Effector memory CD4-positive, alpha-beta T cell (primary cell): ENCODE data around the gene RIC1.
"Not testable (repeated sequence)": the region's sequence is repeated elsewhere in the genome, so short reads cannot be mapped to it uniquely, and the experiment has no call there.

Experiments used
- DNase-seq, 3 donors: peaks; one replicate each; pipeline ENCODE4 v3.0.0-alpha.2; 2020
- H3K27ac ChIP-seq: 2 replicates; pipeline ENCODE4 v1.7.0; 2013; ENCODE audit warnings: mild to moderate bottlenecking, low read length, moderate library complexity; ENCODE audit not compliant: insufficient read depth, poor library complexity, severe bottlenecking
- H3K27me3 ChIP-seq: replicated peaks from 2 replicates; pipeline ENCODE4 v1.7.0; 2013; ENCODE audit warnings: mild to moderate bottlenecking, low read length; ENCODE audit not compliant: insufficient read depth, control insufficient read depth, poor library complexity, severe bottlenecking
- H3K36me3 ChIP-seq: 2 replicates; pipeline ENCODE4 v1.7.0; 2013; ENCODE audit warnings: mild to moderate bottlenecking, low read length, moderate library complexity; ENCODE audit not compliant: control insufficient read depth, insufficient read depth
- H3K4me1 ChIP-seq: 2 replicates; pipeline ENCODE4 v1.7.0; 2013; ENCODE audit warnings: low read length, mild to moderate bottlenecking; ENCODE audit not compliant: control insufficient read depth, insufficient read depth, poor library complexity, severe bottlenecking
- H3K4me3 ChIP-seq: 2 replicates; pipeline ENCODE4 v1.7.0; 2013; ENCODE audit warnings: low read length, low read depth, mild to moderate bottlenecking; ENCODE audit not compliant: insufficient read depth, poor library complexity, severe bottlenecking
- H3K9me3 ChIP-seq: 2 replicates; pipeline ENCODE4 v1.7.0; 2013; ENCODE audit warnings: mild to moderate bottlenecking, low read length, moderate library complexity; ENCODE audit not compliant: control insufficient read depth

The RIC1 gene

DNA sequence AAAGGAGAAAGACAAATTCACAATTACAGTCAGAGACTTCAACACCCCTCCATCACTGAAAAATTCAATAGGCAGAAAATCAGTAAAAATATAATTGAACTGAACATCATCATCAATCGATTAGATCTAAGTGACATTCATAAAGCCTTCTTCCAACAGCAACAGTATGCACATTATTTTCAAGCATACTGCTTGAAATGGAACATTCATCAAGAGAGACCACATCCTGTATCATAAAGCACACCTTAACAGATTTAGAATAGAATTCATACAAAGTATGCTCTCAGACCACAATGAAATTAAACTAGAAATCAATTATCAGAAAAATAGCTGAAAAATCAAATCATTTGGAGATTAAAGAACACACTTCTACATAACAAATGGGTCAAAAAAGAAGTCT lies 164.9 kb downstream of the RIC1 start:
- H3K9me3 ChIP-seq: no peaks in the 10 kb centered on the region
- no peak overlapping the region for H3K4me3 ChIP-seq
- H3K27ac ChIP-seq: no peak overlapping the region
- H3K27me3 ChIP-seq: no peaks in the 10 kb centered on the region
- no peaks in the 10 kb centered on the region for H3K4me1 ChIP-seq
- no peaks in the 10 kb centered on the region for H3K36me3 ChIP-seq
- DNase-seq: no peak

GRCh38 chr9:5796298-5796697 lies 167.4 kb downstream of the RIC1 start:
- H3K9me3 ChIP-seq: no peaks in the 10 kb centered on the region
- no peak overlapping the region for H3K4me3 ChIP-seq
- no peak overlapping the region for H3K27ac ChIP-seq
- DNase-seq: no peak
- peaks cover 6% of the 10 kb centered on the region for H3K36me3 ChIP-seq
- no peaks in the 10 kb centered on the region for H3K27me3 ChIP-seq
- H3K4me1 ChIP-seq: no peaks in the 10 kb centered on the region

DNA sequence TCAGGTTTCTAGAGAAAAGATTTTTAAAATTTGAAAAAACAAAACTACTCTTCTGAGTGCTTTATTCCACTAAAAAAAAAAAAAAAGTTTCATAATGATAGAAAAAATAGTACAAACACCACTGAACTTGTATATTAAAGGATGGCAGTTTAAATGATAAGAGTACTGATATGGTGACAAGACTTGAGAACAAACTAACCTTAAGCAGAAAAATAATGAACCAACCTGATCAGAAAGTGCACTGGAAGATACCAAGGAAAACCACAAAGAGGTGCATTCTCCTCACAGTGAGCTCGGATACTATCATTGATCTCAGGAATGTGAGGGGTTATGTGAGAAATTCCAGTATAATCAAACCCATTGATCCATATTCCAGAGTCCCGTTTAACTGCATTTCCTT lies 169.7 kb downstream of the RIC1 start:
- no peak overlapping the region for H3K27ac ChIP-seq
- no peaks in the 10 kb centered on the region for H3K4me1 ChIP-seq
- H3K36me3 ChIP-seq: peaks cover 6% of the 10 kb centered on the region
- no peaks in the 10 kb centered on the region for H3K9me3 ChIP-seq
- DNase-seq: no peak
- no peaks in the 10 kb centered on the region for H3K27me3 ChIP-seq
- H3K4me3 ChIP-seq: no peak overlapping the region

DNA sequence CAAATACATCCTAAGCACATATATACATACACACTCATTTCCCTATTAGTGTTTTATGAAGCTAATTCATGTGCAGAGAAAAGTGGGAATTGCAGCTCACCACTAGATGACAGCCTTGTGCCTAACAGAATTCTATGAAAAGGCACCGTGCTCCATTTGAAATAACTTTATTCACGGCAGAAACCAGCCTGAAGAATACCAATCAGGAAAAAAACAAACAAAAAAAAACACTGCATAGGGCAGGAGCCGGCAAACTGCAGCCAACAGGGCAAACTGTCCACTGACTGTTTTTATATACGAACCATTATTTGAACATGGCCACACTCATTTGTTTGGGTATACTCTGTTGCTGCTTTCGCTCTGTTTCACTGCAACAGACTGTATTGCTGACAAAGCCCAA lies 170.4 kb downstream of the RIC1 start:
- H3K27ac ChIP-seq: no peak overlapping the region
- peaks cover 6% of the 10 kb centered on the region for H3K36me3 ChIP-seq
- H3K4me1 ChIP-seq: no peaks in the 10 kb centered on the region
- H3K27me3 ChIP-seq: no peaks in the 10 kb centered on the region
- no peak overlapping the region for H3K4me3 ChIP-seq
- no peak for DNase-seq
- no peaks in the 10 kb centered on the region for H3K9me3 ChIP-seq

GRCh38 chr9:5800378-5800777 lies 171.5 kb downstream of the RIC1 start:
- H3K27ac ChIP-seq, DNase-seq, H3K4me1 ChIP-seq, H3K27me3 ChIP-seq, H3K4me3 ChIP-seq, H3K9me3 ChIP-seq, H3K36me3 ChIP-seq: not testable (repeated sequence)

GRCh38 chr9:5800969-5801738 lies 172.2 kb downstream of the RIC1 start:
- Histone ChIP-seq H3K36me3 (peaks cover 6% of the 10 kb centered on the region), H3K27ac (no peak overlapping the region), H3K4me1 (no peaks in the 10 kb centered on the region), H3K4me3 (no peak overlapping the region), H3K27me3 (no peaks in the 10 kb centered on the region), H3K9me3 (no peaks in the 10 kb centered on the region)
- no peak for DNase-seq

GRCh38 chr9:5801739-5802113 lies 172.8 kb downstream of the RIC1 start:
- Histone ChIP-seq H3K27ac (no peak overlapping the region), H3K9me3 (no peaks in the 10 kb centered on the region), H3K4me1 (no peaks in the 10 kb centered on the region), H3K36me3 (peaks cover 6% of the 10 kb centered on the region), H3K27me3 (no peaks in the 10 kb centered on the region), H3K4me3 (no peak overlapping the region)
- no peak for DNase-seq

DNA sequence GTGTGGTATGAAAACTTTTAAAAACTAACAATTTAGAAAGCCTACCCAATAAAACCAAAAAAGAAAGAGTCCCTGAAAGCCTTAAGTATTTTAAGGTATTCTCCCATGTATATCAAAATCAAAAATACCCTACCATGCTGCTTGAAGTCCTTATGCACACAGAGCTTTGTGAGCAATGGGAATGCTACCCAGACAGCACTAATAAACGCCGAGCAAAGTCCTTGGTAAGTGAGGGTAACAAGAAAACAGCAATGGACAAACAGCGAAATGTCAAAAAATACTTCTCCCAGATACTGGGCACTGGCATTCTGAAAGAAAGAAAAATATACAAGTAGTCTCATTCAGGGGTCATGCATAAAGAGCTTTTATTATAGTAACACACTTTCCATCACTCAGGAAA lies 176.6 kb downstream of the RIC1 start:
- Histone ChIP-seq H3K4me3 (no peak overlapping the region), H3K27ac (no peak overlapping the region), H3K4me1 (no peaks in the 10 kb centered on the region), H3K27me3 (no peaks in the 10 kb centered on the region), H3K9me3 (no peaks in the 10 kb centered on the region), H3K36me3 (peaks cover 5% of the 10 kb centered on the region)
- no peak for DNase-seq

DNA sequence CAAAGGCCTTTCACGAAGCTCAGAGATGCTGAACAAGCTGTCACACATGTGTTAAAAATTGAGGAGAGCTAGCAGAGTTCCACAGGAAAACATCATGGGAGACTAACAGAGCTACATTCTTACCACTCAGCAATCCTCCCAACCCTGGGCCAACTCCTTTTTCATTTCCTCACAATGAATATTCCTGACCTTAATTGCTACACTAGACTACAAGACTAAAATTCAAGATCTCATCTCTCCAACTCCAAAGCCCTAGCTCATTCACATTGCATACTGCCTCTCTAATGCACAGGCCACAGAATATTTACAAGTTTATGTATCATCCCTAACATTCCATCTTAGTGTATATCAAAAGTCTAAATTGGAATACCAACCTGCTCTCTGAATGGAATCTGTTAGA lies 182.8 kb downstream of the RIC1 start:
- Histone ChIP-seq H3K4me3 (no peak overlapping the region), H3K27me3 (no peaks in the 10 kb centered on the region), H3K36me3 (peaks cover 22% of the 10 kb centered on the region), H3K27ac (no peak overlapping the region), H3K9me3 (no peaks in the 10 kb centered on the region), H3K4me1 (no peaks in the 10 kb centered on the region)
- DNase-seq: no peak

- Histone ChIP-seq H3K27me3 (no peaks in the 10 kb centered on the region), H3K9me3 (no peaks in the 10 kb centered on the region), H3K27ac (no peak overlapping the region), H3K4me1 (no peaks in the 10 kb centered on the region), H3K4me3 (no peak overlapping the region), H3K36me3 (peaks cover 27% of the 10 kb centered on the region)
- DNase-seq: no peak
Observed at GRCh38 chr9:5813824-5814223, 184.9 kb downstream of the RIC1 start.
